IMR-90 (cell line): Measurements from ENCODE around the gene COL12A1. TPM values are rescaled to one million over a fixed set of nuclear protein-coding genes. Genes with fewer than 3 reads are reported as not detected.

ENCODE experiments used
- ATAC-seq: fragments of 200-7000 bp; cut with Tn5 transposase; 2 replicates; pipeline ENCODE4 v1.9.1; 2020; ENCODE audit warnings: low read depth, mild to moderate bottlenecking, moderate library complexity
- BruUV-seq: library from RNA; stranded (reverse); fragments of 400-500 nt; replicated peaks from 2 replicates; lab custom pipeline; 2021; lab: Mats Ljungman, UMichigan
- CTCF ChIA-PET: fragments of 300-600 bp; formaldehyde crosslinking; extraction: SDS; loops from one replicate; lab custom pipeline; 2021; ENCODE audit warnings: antibody characterized with exemption; lab: Yijun Ruan, JAX
- POLR2A ChIA-PET: fragments of 300-600 bp; sonication (Branson Sonifier 250); formaldehyde crosslinking; loops from one replicate; lab custom pipeline; 2022; ENCODE audit warnings: antibody characterized with exemption; ENCODE audit not compliant: unreplicated experiment; lab: Charles Lee
- DNase-seq: peaks from one replicate; pipeline ENCODE4 v3.0.0; 2013
- H2AFZ ChIP-seq: replicated peaks from 2 replicates; pipeline ENCODE3; 2013; ENCODE audit warnings: low read length, mild to moderate bottlenecking; ENCODE audit not compliant: poor library complexity
- H2AK5ac ChIP-seq: 2 replicates; pipeline ENCODE4 v1.6.1; 2013; ENCODE audit warnings: low read depth, low read length, inconsistent platforms
- H2AK9ac ChIP-seq: replicated peaks from 2 replicates; pipeline ENCODE3; 2013; ENCODE audit warnings: mild to moderate bottlenecking, low read depth, low read length, moderate library complexity; ENCODE audit not compliant: poor library complexity
- H2BK120ac ChIP-seq: 2 replicates; pipeline ENCODE4 v1.6.1; 2013; ENCODE audit warnings: low read depth, low read length, inconsistent platforms
- H2BK15ac ChIP-seq: 3 replicates; pipeline ENCODE4 v1.6.1; 2013; ENCODE audit warnings: low read depth, low read length, inconsistent platforms
- H2BK20ac ChIP-seq: 2 replicates; pipeline ENCODE4 v1.6.1; 2013; ENCODE audit warnings: low read depth, mild to moderate bottlenecking, inconsistent platforms, low read length, moderate library complexity
- H2BK5ac ChIP-seq: 2 replicates; pipeline ENCODE4 v1.6.1; 2013; ENCODE audit warnings: mild to moderate bottlenecking, low read depth, low read length, inconsistent platforms; ENCODE audit not compliant: poor library complexity, severe bottlenecking
- H3K14ac ChIP-seq: replicated peaks from 2 replicates; pipeline ENCODE4 v1.6.1; 2013; ENCODE audit warnings: low read depth, low read length, inconsistent platforms
- H3K18ac ChIP-seq: 2 replicates; pipeline ENCODE4 v1.6.1; 2013; ENCODE audit warnings: low read depth, low read length, control low read depth
- H3K23ac ChIP-seq: 2 replicates; pipeline ENCODE4 v1.6.1; 2013; ENCODE audit warnings: low read depth, low read length, inconsistent platforms
- H3K27ac ChIP-seq: 2 replicates; pipeline ENCODE4 v1.5.1; 2013; ENCODE audit warnings: mild to moderate bottlenecking, control low read depth, low read length; ENCODE audit not compliant: insufficient read depth
- H3K27me3 ChIP-seq: 2 replicates; pipeline ENCODE4 v1.6.1; 2013; ENCODE audit warnings: low read length; ENCODE audit not compliant: control insufficient read depth, insufficient read depth
- H3K36me3 ChIP-seq: 2 replicates; pipeline ENCODE4 v1.6.1; 2013; ENCODE audit warnings: low read length, mixed read lengths; ENCODE audit not compliant: control insufficient read depth, insufficient read depth
- H3K4ac ChIP-seq: 2 replicates; pipeline ENCODE4 v1.6.1; 2013; ENCODE audit warnings: low read depth, low read length, inconsistent platforms
- H3K4me1 ChIP-seq: 2 replicates; pipeline ENCODE4 v1.6.1; 2013; ENCODE audit warnings: low read length, mixed read lengths; ENCODE audit not compliant: control insufficient read depth, insufficient read depth
- H3K4me2 ChIP-seq: 2 replicates; pipeline ENCODE4 v1.6.1; 2013; ENCODE audit warnings: low read depth, mild to moderate bottlenecking, control low read depth, low read length, moderate library complexity
- H3K4me3 ChIP-seq: 2 replicates; pipeline ENCODE4 v1.5.1; 2013; ENCODE audit warnings: low read depth, mild to moderate bottlenecking, control low read depth, low read length, moderate library complexity; ENCODE audit not compliant: insufficient read depth
- H3K56ac ChIP-seq: 2 replicates; pipeline ENCODE4 v1.6.1; 2013; ENCODE audit warnings: low read length, inconsistent platforms; ENCODE audit not compliant: insufficient read depth; ENCODE audit errors: extremely low read depth
- H3K79me1 ChIP-seq, 2 experiments: 2 replicates each; pipeline ENCODE4 v1.6.1; 2013; ENCODE audit warnings: low read length in 2 of 2, inconsistent platforms in 1 of 2, low read depth in 1 of 2
- H3K9ac ChIP-seq: 2 replicates; pipeline ENCODE4 v1.6.1; 2013; ENCODE audit warnings: low read depth, low read length, control low read depth
- H3K9me1 ChIP-seq: 2 replicates; pipeline ENCODE4 v1.6.1; 2013; ENCODE audit warnings: low read length, inconsistent platforms; ENCODE audit not compliant: insufficient read depth
- H3K9me3 ChIP-seq: 2 replicates; pipeline ENCODE4 v1.6.1; 2013; ENCODE audit warnings: low read length; ENCODE audit not compliant: control insufficient read depth, insufficient read depth
- H4K20me1 ChIP-seq: 2 replicates; pipeline ENCODE4 v1.6.1; 2013; ENCODE audit warnings: low read length, inconsistent platforms; ENCODE audit not compliant: insufficient read depth
- H4K5ac ChIP-seq: 2 replicates; pipeline ENCODE4 v1.6.1; 2013; ENCODE audit warnings: mild to moderate bottlenecking, low read depth, low read length, control low read depth
- H4K8ac ChIP-seq, 2 experiments: 2 replicates each; pipeline ENCODE4 v1.6.1; 2013; ENCODE audit warnings: low read depth in 2 of 2, low read length in 2 of 2, control low read depth in 1 of 2, inconsistent platforms in 1 of 2
- H4K91ac ChIP-seq: 2 replicates; pipeline ENCODE4 v1.6.1; 2013; ENCODE audit warnings: low read depth, low read length, inconsistent platforms; ENCODE audit not compliant: insufficient read depth
- BHLHE40 ChIP-seq: fragments of 150-350 bp; IDR thresholded peaks from 2 replicates; pipeline ENCODE4 v1.6.1; 2016; ENCODE audit warnings: mild to moderate bottlenecking, low read depth, low read length
- CHD1 ChIP-seq: IDR thresholded peaks from 2 replicates; pipeline ENCODE4 v1.6.1; 2012; ENCODE audit warnings: low read depth, low read length, improper control_type of control experiment
- CTCF ChIP-seq: conservative IDR thresholded peaks from 2 replicates; pipeline ENCODE4 v1.5.1; 2012; ENCODE audit warnings: mild to moderate bottlenecking, low read depth, low read length, improper control_type of control experiment
- ELK1 ChIP-seq: fragments of 150-350 bp; IDR thresholded peaks from 2 replicates; pipeline ENCODE4 v1.6.1; 2016; ENCODE audit warnings: low read depth, mild to moderate bottlenecking, low read length, moderate library complexity, borderline replicate concordance
- FOS ChIP-seq: fragments of 150-350 bp; IDR thresholded peaks from 2 replicates; pipeline ENCODE4 v1.6.1; 2016; ENCODE audit warnings: low read depth, low read length
- MAFK ChIP-seq: IDR thresholded peaks from 2 replicates; pipeline ENCODE4 v1.6.1; 2012; ENCODE audit warnings: low read depth, low read length, improper control_type of control experiment
- MAZ ChIP-seq: IDR thresholded peaks from 2 replicates; pipeline ENCODE4 v1.6.1; 2012; ENCODE audit warnings: low read depth, mild to moderate bottlenecking, low read length, improper control_type of control experiment, moderate library complexity, borderline replicate concordance
- MXI1 ChIP-seq: IDR thresholded peaks from 2 replicates; pipeline ENCODE4 v1.6.1; 2012; ENCODE audit warnings: low read depth, mild to moderate bottlenecking, low read length, moderate library complexity, borderline replicate concordance
- NFE2L2 ChIP-seq: fragments of 150-350 bp; IDR thresholded peaks from 2 replicates; pipeline ENCODE4 v1.6.1; 2016; ENCODE audit warnings: low read depth, mild to moderate bottlenecking, low read length
- POLR2A ChIP-seq: IDR thresholded peaks from 2 replicates; pipeline ENCODE4 v1.6.1; 2012; ENCODE audit warnings: mild to moderate bottlenecking, low read depth, low read length
- RAD21 ChIP-seq: IDR thresholded peaks from 2 replicates; pipeline ENCODE4 v1.6.1; 2012; ENCODE audit warnings: low read length, improper control_type of control experiment
- RCOR1 ChIP-seq: IDR thresholded peaks from 2 replicates; pipeline ENCODE4 v1.6.1; 2012; ENCODE audit warnings: mild to moderate bottlenecking, low read length, improper control_type of control experiment; ENCODE audit not compliant: insufficient replicate concordance
- RFX5 ChIP-seq: IDR thresholded peaks from 2 replicates; pipeline ENCODE4 v1.8.0; 2012; ENCODE audit warnings: low read depth, mild to moderate bottlenecking, low read length, moderate library complexity
- SMC3 ChIP-seq: fragments of 150-350 bp; IDR thresholded peaks from 2 replicates; pipeline ENCODE4 v1.6.1; 2016; ENCODE audit warnings: low read depth, mild to moderate bottlenecking, antibody characterized with exemption, low read length, moderate library complexity
- WGBS, 2 experiments: methylation state at CpG; one replicate each; pipeline versions ENCODE4 v1.1.5 to v1.1.7; 2013; ENCODE audit warnings: missing lambda C conversion rate in 2 of 2; ENCODE audit not compliant: insufficient read length in 1 of 2; ENCODE audit errors: extremely low coverage in 2 of 2; 5-methylcytosine and 5-hydroxymethylcytosine counted together
- dilution Hi-C: fragments of 300-500 bp; cut with HindIII; formaldehyde crosslinking; loops from one replicate; pipeline ENCODE4 v1.14.3; 2018; ENCODE audit warnings: low sequenced_read_pairs; ENCODE audit not compliant: unreplicated experiment
- in situ Hi-C: fragments of 300-500 bp; cut with MboI; formaldehyde crosslinking; loops from 3 replicates; pipeline ENCODE4 v1.14.3; 2019; ENCODE audit warnings: low sequenced_read_pairs, inconsistent platforms, mixed read lengths
- intact Hi-C: fragments of 100-400 bp; cut with micrococcal nuclease; formaldehyde crosslinking; loops from 2 replicates; pipeline ENCODE4 v1.10.0; 2022
- polyA plus RNA-seq, 3 experiments: library from polyadenylated mRNA; depleted of rRNA; stranded (reverse); fragments of >200 nt; gene quantifications; 2 replicates each; pipeline ENCODE4 v1.2.3, GENCODE V29; 2012; ENCODE audit warnings: low replicate concordance in 1 of 3
- total RNA-seq: library from RNA; depleted of rRNA; stranded (reverse); fragments of >200 nt; gene quantifications from 2 replicates; pipeline ENCODE4 v1.2.3, GENCODE V29; 2012

The COL12A1 gene
- total and polyA plus RNA-seq, 2 of the 4 experiments (the other 2 are of a cell fraction) = 350 to 452 TPM

- no peak overlapping the region; the same call in 1 of the 2 replicates for H3K14ac ChIP-seq
- dilution Hi-C loops = no loop called here
- no peak overlapping the region for H3K56ac ChIP-seq
- peak overlapping the region; percentile 60; the same call in 1 of the 2 replicates for H3K18ac ChIP-seq
- no peak overlapping the region for H3K4ac ChIP-seq
- H4K5ac ChIP-seq = peak overlapping the region; percentile 67; the same call in 1 of the 2 replicates
- no peak overlapping the region for H2AK9ac ChIP-seq
- H2BK5ac ChIP-seq = peak overlapping the region; percentile 53
- H2AK5ac ChIP-seq = no peak overlapping the region
- POLR2A ChIA-PET = no interaction called here
- no peak overlapping the region for H3K4me3 ChIP-seq
- peaks cover 34% of the 10 kb centered on the region for H4K20me1 ChIP-seq
- H2BK120ac ChIP-seq = no peak overlapping the region
- H3K23ac ChIP-seq = peak overlapping the region; percentile 13; the same call in 1 of the 2 replicates
- CTCF ChIA-PET = no interaction called here
- H3K79me1 ChIP-seq = peaks cover 26 to 68% of the 10 kb centered on the region in 2 experiments
- no peak overlapping the region for H4K91ac ChIP-seq
- intact Hi-C loops = no loop called here
- peak overlapping the region; percentile 22; the same call in 1 of the 2 replicates for H3K4me2 ChIP-seq
- in situ Hi-C loops = no loop called here
- no peak overlapping the region for H2BK15ac ChIP-seq
- DNase-seq (no peak), ATAC-seq (no peak)
- no peaks in the 10 kb centered on the region for H3K9me3 ChIP-seq
- no CpG with 5 or more reads among the region's 2 CpGs for WGBS, 2 experiments
- H3K27ac ChIP-seq = peak overlapping the region; percentile 55; the same call in 1 of the 2 replicates
- peaks cover 9% of the 10 kb centered on the region for H3K9me1 ChIP-seq
- no peak overlapping the region for H2AFZ ChIP-seq
- H3K36me3 ChIP-seq = peaks cover 28% of the 10 kb centered on the region
- peaks cover 9% of the 10 kb centered on the region for H3K4me1 ChIP-seq
- H3K9ac ChIP-seq = no peak overlapping the region
- H4K8ac ChIP-seq = no peak overlapping the region
- BruUV-seq = no TSS peak
- no peak overlapping the region for H2BK20ac ChIP-seq
- no peaks in the 10 kb centered on the region for H3K27me3 ChIP-seq
- TF ChIP-seq MXI1 (no peak), ELK1 (no peak), CHD1 (no peak), RCOR1 (no peak), FOS (no peak), POLR2A (no peak), SMC3 (no peak), BHLHE40 (no peak), RFX5 (no peak), RAD21 (no peak), MAZ (no peak), NFE2L2 (no peak), MAFK (no peak), CTCF (no peak)
Measured at GRCh38 chr6:75170691-75171560, 34.9 kb downstream of the COL12A1 start.
